ENCODE data around the gene MT1M. TPM values are rescaled to one million over a fixed set of nuclear protein-coding genes. Genes with fewer than 3 reads are reported as not detected.
A peak's percentile ranks its signal among the peaks of the same experiment; 100 is the strongest.
"Not testable (repeated sequence)": the region's sequence is repeated elsewhere in the genome, so short reads cannot be mapped to it uniquely, and the experiment has no call there.

Gene MT1M
- polyA plus RNA-seq, 3 donors = not detected

DNA sequence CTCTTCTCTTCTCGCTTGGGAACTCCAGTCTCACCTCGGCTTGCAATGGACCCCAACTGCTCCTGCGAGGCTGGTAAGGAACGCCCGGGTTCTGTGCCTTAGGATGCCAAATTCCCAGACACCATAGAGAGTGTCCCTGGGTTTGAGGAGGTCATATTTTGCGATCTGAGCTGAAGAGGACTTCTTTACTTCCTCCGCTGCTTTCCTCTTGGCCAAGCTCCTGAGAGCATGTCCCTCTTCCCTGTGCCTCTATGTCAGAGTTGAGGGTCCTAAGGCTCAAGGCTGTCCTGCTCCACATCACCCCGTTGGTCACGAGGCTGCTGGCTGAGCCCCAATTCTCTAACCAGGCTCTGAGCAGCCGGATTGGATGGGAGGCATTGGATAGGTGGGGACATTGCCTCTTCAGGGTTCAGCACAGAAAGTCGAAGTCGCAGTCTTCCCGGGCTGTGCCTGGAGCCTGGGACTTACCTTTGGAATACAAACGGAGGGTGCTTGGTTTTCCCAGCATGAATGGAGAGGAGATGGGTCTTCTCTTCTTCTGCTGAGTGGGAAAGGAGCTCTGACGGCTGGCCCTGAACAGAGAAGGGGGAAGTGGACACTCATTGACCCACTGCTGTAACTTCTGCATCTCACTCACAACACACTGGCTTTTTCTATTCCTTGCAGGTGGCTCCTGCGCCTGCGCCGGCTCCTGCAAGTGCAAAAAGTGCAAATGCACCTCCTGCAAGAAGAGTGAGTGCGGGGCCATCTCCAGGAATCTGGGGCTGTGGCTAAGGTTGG is 37.6 kb downstream of the MT1M start:
- H3K27me3 Mint-ChIP-seq (ENCODE audit: low read depth in 3 of 3) = peaks cover 88 to 97% (median 93%) of the 10 kb centered on the region in 3 donors
- H3K9me3 Mint-ChIP-seq = peaks cover 0 to 18% (median 4%) of the 10 kb centered on the region in 7 donors
- TF ChIP-seq, protein P1, sequence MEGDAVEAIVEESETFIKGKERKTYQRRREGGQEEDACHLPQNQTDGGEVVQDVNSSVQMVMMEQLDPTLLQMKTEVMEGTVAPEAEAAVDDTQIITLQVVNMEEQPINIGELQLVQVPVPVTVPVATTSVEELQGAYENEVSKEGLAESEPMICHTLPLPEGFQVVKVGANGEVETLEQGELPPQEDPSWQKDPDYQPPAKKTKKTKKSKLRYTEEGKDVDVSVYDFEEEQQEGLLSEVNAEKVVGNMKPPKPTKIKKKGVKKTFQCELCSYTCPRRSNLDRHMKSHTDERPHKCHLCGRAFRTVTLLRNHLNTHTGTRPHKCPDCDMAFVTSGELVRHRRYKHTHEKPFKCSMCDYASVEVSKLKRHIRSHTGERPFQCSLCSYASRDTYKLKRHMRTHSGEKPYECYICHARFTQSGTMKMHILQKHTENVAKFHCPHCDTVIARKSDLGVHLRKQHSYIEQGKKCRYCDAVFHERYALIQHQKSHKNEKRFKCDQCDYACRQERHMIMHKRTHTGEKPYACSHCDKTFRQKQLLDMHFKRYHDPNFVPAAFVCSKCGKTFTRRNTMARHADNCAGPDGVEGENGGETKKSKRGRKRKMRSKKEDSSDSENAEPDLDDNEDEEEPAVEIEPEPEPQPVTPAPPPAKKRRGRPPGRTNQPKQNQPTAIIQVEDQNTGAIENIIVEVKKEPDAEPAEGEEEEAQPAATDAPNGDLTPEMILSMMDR (IDR thresholded peaks at IDR 0.05) = no peak
- Histone ChIP-seq H3K27ac (ENCODE audit: low read depth in 1 of 2, low read length in 2 of 2) (no peak overlapping the region), H3K4me1 (ENCODE audit: control insufficient read depth in 1 of 2, insufficient read depth in 2 of 2, low read length in 2 of 2) (peaks cover 11 to 20% of the 10 kb centered on the region in 2 donors), H3K4me3 (replicated peaks in 1 of 3; ENCODE audit: low read depth in 2 of 3, low read length in 3 of 3) (no peak overlapping the region), H3K79me2 (ENCODE audit: insufficient read depth, low read length) (no peaks in the 10 kb centered on the region), H3K27me3 (ENCODE audit: control insufficient read depth in 2 of 2, insufficient read depth in 2 of 2, low read length in 2 of 2) (peaks cover 57 to 95% of the 10 kb centered on the region in 2 donors), H3K9ac (ENCODE audit: insufficient read depth, low read length, poor library complexity, severe bottlenecking) (no peak overlapping the region), H3K36me3 (replicated peaks in 1 of 2; ENCODE audit: control insufficient read depth in 1 of 2, insufficient read depth in 2 of 2, low read length in 2 of 2) (no peaks in the 10 kb centered on the region), H3K4me2 (replicated peaks; ENCODE audit: extremely low read depth, low read length, poor library complexity, severe bottlenecking) (peak overlapping the region; percentile 26), H2AFZ (ENCODE audit: insufficient read depth, low read depth, low read length, poor library complexity, severe bottlenecking) (no peak overlapping the region), H4K20me1 (ENCODE audit: insufficient read depth, low read length) (no peaks in the 10 kb centered on the region), H3K9me3 (replicated peaks in 1 of 2; ENCODE audit: control insufficient read depth in 1 of 2, insufficient read depth in 1 of 2, low read length in 2 of 2) (peaks cover 0 to 28% of the 10 kb centered on the region in 2 donors)
- peaks cover 1 to 2% of the 10 kb centered on the region in 2 donors for H3K36me3 Mint-ChIP-seq
- intact Hi-C loops (cut with micrococcal nuclease) = no loop called here
- 6% methylated on average over 12 of the region's 19 CpGs for WGBS (ENCODE audit: insufficient coverage)
- DNase-seq = peak in 2 of 3 donors; percentile 8 to 21
- peaks cover 27% of the 10 kb centered on the region for H3K4me1 Mint-ChIP-seq
- H3K27ac Mint-ChIP-seq = peak overlapping the region in 2 of 7 donors; percentile 45 to 63
- H3K4me3 Mint-ChIP-seq = peak overlapping the region in 1 of 2 donors; percentile 87

DNA sequence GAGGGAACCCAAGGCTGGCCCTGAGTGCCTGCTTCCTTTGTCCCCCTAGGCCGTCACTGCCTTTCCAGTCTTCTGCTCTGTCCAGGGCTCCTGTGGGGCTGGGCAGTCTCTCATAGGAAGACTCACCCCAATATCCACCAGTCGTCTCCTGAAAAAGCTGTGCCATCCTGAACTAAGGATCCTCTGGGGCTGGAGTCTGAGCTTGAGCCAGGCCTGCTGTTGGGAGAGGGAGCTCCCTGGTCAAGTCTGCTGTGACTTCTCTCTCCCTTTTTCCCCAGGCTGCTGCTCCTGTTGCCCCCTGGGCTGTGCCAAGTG is 38.1 kb downstream of the MT1M start:
- Histone ChIP-seq H4K20me1 (ENCODE audit: insufficient read depth, low read length) (no peaks in the 10 kb centered on the region), H2AFZ (ENCODE audit: insufficient read depth, low read depth, low read length, poor library complexity, severe bottlenecking) (no peak overlapping the region), H3K27ac (ENCODE audit: low read depth in 1 of 2, low read length in 2 of 2) (no peak overlapping the region), H3K4me1 (ENCODE audit: control insufficient read depth in 1 of 2, insufficient read depth in 2 of 2, low read length in 2 of 2) (peaks cover 11 to 21% of the 10 kb centered on the region in 2 donors), H3K4me2 (replicated peaks; ENCODE audit: extremely low read depth, low read length, poor library complexity, severe bottlenecking) (no peak overlapping the region), H3K79me2 (ENCODE audit: insufficient read depth, low read length) (no peaks in the 10 kb centered on the region), H3K4me3 (replicated peaks in 1 of 3; ENCODE audit: low read depth in 2 of 3, low read length in 3 of 3) (no peak overlapping the region), H3K27me3 (ENCODE audit: control insufficient read depth in 2 of 2, insufficient read depth in 2 of 2, low read length in 2 of 2) (peaks cover 57 to 95% of the 10 kb centered on the region in 2 donors), H3K9me3 (replicated peaks in 1 of 2; ENCODE audit: control insufficient read depth in 1 of 2, insufficient read depth in 1 of 2, low read length in 2 of 2) (peaks cover 0 to 34% of the 10 kb centered on the region in 2 donors), H3K36me3 (replicated peaks in 1 of 2; ENCODE audit: control insufficient read depth in 1 of 2, insufficient read depth in 2 of 2, low read length in 2 of 2) (no peaks in the 10 kb centered on the region), H3K9ac (ENCODE audit: insufficient read depth, low read length, poor library complexity, severe bottlenecking) (no peak overlapping the region)
- Mint-ChIP-seq H3K9me3 (peaks cover 0 to 18% (median 6%) of the 10 kb centered on the region in 7 donors), H3K4me3 (peak overlapping the region in 1 of 2 donors; percentile 73), H3K36me3 (peaks cover 5 to 7% of the 10 kb centered on the region in 2 donors), H3K27ac (no peak overlapping the region), H3K27me3 (ENCODE audit: low read depth in 3 of 3) (peaks cover 89 to 97% (median 94%) of the 10 kb centered on the region in 3 donors), H3K4me1 (peaks cover 30% of the 10 kb centered on the region)
- DNase-seq = no peak
- WGBS (ENCODE audit: insufficient coverage) = no CpG with 5 or more reads among the region's 2 CpGs
- TF ChIP-seq, protein P1 (IDR thresholded peaks at IDR 0.05) = no peak
- intact Hi-C loops (cut with micrococcal nuclease) = no loop called here

DNA sequence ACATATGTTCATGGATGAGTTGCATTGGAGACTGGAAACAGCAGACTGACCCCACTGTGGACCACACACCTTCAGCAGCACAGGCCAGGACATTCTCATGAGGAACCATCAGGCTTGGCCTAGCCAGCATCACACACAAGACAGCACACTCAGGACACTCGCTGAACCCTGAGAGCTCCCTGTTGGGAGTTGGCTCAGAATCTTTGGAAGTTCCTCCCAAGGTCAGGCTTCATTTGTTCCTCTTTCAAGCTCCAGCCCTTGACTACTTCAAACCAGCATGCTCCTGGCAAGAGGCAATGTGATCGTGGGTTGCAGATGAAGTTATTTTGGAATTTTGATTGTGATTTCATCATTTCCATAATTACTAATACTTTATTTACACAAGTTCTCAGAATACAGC is 39.2 kb downstream of the MT1M start:
- H3K36me3 Mint-ChIP-seq; H3K27ac Mint-ChIP-seq; H3K4me2 ChIP-seq (replicated peaks; ENCODE audit: extremely low read depth, low read length, poor library complexity, severe bottlenecking); H3K36me3 ChIP-seq (replicated peaks in 1 of 2; ENCODE audit: control insufficient read depth in 1 of 2, insufficient read depth in 2 of 2, low read length in 2 of 2); H3K4me3 ChIP-seq (replicated peaks in 1 of 3; ENCODE audit: low read depth in 2 of 3, low read length in 3 of 3); H3K9ac ChIP-seq (ENCODE audit: insufficient read depth, low read length, poor library complexity, severe bottlenecking); H3K27ac ChIP-seq (ENCODE audit: low read depth in 1 of 2, low read length in 2 of 2); H4K20me1 ChIP-seq (ENCODE audit: insufficient read depth, low read length); H3K79me2 ChIP-seq (ENCODE audit: insufficient read depth, low read length); intact Hi-C loops (cut with micrococcal nuclease); H2AFZ ChIP-seq (ENCODE audit: insufficient read depth, low read depth, low read length, poor library complexity, severe bottlenecking): not testable (repeated sequence)
- Mint-ChIP-seq H3K27me3 (ENCODE audit: low read depth in 3 of 3) (peaks cover 89 to 97% (median 95%) of the 10 kb centered on the region in 3 donors), H3K9me3 (peaks cover 0 to 18% (median 9%) of the 10 kb centered on the region in 7 donors), H3K4me3 (peak overlapping the region in 1 of 2 donors; percentile 73), H3K4me1 (peaks cover 35% of the 10 kb centered on the region)
- DNase-seq = peak in 1 of 3 donors; percentile 10
- Histone ChIP-seq H3K4me1 (ENCODE audit: control insufficient read depth in 1 of 2, insufficient read depth in 2 of 2, low read length in 2 of 2) (peaks cover 11 to 25% of the 10 kb centered on the region in 2 donors), H3K27me3 (ENCODE audit: control insufficient read depth in 2 of 2, insufficient read depth in 2 of 2, low read length in 2 of 2) (peaks cover 56 to 93% of the 10 kb centered on the region in 2 donors), H3K9me3 (replicated peaks in 1 of 2; ENCODE audit: control insufficient read depth in 1 of 2, insufficient read depth in 1 of 2, low read length in 2 of 2) (peaks cover 0 to 38% of the 10 kb centered on the region in 2 donors)
- no CpG with 5 or more reads among the region's 2 CpGs for WGBS (ENCODE audit: insufficient coverage)

Data from CD14-positive monocyte (primary cell).